HG03432 (cell line): ENCODE data around the gene SP4.
"Not testable (repeated sequence)": the region's sequence is repeated elsewhere in the genome, so short reads cannot be mapped to it uniquely, and the experiment has no call there.

Source experiments
- ATAC-seq: cut with Tn5 transposase; IDR thresholded peaks from one replicate; pipeline ENCODE4 v1.9.1; 2021; ENCODE audit warnings: mild to moderate bottlenecking, moderate library complexity; ENCODE audit not compliant: unreplicated experiment

The SP4 gene

DNA sequence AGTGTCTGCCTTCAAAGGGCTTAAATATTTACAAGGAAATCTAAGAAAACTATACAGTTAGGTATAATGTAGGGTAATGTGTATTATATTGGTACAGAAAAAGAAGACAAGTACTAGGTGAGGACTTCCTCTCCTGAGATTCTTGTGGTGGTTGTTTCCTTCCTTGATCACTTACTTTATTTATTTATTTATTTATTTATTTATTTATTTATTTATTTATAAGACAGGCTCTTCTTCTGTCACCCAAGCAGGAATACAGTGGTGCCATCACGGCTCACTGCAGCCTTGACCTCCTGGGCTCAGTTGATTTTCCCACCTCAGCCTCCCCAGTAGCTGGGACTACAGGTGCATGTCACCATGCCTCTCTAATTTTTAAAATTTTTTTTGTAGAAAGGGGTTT, 96.8 kb downstream of the SP4 start:
- no peak for ATAC-seq

DNA sequence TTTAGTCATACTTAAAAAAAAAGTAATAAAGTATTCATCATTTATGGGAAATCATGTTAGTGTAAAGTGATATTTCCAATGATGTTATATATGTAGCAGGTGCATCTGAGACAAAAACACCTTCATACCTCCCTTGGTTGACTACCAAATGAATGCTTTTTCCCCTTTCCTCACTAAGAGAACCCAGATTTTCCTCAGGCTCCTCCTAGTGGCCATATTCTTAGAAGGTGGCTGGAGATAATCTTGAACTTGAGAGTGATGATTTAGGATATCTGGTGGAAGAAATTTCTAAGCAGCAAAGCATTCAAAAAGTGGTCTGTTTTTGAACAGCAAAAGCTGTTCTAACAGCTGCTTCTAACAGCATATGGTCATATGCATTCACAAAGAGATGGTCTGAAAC, 98.1 kb downstream of the SP4 start:
- no peak for ATAC-seq

DNA sequence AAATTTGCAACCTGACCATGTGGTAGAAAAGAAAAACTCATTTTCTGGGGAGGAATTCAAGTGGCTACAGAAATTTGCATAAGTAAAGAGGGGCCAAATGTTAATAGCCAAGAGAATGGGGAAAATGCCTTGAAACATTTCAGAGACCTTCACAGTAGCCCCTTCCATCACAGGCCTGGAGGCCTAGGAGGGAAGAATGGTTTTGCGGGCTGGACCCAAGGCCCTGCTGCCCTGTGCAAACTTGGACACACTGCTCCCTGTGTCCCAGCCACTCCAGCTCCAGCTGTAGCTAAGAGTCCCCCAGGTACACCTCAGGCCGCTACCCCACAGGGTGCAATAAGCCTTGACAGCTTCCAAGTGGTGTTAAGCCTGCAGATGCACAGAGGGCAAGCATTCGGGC, 98.6 kb downstream of the SP4 start:
- ATAC-seq: no peak

DNA sequence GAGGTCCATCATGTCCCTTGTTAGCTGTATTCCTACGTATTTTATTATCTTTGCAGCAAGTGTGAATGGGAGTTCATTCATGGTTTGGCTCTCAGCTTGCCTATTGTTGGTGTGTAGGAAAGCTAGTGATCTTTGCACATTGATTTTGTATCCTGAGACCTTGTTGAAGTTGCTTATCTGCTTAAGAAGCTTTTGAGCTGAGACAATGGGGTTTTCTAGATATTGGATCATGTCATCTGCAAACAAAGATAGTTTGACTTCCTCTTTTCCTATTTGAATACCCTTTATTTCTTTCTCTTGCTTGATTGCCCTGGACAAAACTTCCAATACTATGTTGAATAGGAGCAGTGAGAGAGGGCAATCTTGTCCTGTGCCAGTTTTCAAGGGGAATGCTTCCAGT, 104.6 kb downstream of the SP4 start:
- not testable (repeated sequence) for ATAC-seq

DNA sequence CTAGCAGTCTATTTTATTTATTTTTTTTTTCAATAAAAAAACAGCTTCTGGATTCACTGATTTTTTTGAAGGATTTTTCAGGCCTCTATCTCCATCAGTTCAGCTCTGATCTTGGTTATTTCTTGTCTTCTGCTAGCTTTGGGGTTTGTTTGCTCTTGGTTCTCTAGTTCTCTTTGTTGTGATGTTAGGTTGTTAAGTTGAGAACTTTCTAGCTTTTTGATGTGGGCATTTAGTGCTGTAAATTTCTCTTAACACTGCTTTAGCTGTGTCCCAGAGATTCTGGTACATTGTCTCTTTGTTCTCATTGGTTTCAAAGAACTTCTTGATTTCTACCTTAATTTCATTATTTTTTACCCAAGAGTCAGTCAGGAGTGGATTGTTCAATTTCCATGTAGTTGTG, 105.8 kb downstream of the SP4 start:
- not testable (repeated sequence) for ATAC-seq

DNA sequence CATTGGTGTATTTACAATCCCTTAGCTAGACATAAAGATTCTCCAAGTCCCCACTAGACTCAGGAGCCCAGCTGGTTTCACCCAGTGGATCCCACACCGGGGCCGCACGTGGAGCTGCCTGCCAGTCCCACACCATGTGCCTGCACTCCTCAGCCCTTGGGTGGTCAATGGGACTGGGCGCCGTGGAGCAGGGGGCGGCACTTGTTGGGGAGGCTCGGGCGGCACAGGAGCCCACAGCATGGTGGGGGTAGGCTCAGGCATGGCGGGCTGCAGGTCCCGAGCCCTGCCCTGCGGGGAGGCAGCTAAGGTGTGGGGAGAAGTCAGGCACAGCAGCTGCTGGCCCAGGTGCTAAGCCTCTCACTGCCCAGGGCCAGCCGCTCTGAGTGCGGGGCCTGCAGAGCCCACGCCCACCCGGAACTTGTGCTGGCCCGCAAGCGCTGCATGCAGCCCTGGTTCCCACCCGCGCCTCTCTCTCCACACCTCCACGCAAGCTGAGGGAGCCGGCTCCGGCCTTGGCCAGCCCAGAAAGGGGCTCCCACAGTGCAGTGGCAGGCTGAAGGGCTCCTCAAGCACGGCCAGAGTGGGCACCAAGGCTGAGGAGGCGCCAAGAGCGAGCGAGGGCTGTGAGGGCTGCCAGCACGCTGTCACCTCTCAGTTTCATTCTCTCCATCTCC, 108.7 kb downstream of the SP4 start:
- not testable (repeated sequence) for ATAC-seq

DNA sequence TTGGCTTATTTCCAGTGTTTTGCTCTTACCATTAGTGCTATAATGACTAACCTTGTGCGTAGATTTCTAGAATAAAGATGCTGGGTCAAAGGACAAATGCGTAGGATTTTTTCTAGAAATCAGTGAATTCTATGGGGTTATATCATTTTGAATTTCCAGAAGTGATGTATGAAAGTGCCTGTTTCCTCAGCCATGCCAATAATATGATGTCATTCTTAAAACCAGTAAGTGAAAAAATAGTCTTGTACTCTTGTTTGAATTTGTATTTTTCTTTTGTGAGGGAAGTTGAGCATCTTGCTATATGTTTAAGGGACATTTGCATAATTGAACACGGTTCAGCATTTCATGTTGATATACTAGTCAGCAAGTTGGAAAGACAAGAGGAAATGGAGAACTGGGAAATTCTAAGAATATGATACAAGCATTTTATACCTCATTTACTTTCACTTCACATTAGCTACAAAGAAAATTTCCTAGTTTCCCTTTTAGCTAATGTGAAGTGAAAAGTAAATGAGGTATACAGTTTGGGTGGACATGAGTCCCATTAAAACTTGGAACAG, 111.1 kb downstream of the SP4 start:
- no peak for ATAC-seq

DNA sequence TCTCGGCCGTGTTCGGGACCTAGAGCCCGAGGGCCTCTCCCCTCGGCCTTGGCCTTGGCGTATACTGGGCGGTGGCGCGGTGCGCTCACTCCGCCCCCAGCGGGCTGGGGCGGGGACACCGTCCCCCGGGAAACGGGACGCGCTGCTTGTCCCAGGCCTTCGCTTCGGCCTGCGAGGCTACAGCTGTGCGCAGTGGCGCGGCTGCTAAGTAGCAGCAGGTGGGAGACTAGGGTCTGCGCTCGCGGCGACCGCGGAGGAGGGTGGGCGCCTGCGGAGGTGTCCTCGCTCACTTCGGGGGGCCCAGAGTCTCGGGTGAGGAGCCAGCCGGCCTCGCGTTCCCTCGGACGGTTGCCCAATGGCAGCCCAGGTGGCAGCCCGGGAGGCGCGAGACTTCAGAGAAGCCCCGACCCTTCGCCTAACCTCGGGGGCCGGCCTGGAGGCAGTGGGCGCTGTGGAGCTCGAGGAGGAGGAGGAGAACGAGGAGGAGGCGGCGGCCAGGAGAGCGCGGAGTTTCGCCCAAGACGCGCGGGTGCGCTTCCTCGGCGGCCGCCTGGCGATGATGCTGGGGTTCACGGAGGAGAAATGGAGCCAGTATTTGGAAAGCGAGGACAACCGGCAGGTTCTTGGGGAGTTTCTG, 115.1 kb downstream of the SP4 start, which contains the start of gene DNAH11:
TSS of gene DNAH11 (plus strand) at position 149 of the 637 bp plus-strand sequence. CDS start at position 356, 207 bp downstream.
- ATAC-seq: peak; percentile 87

DNA sequence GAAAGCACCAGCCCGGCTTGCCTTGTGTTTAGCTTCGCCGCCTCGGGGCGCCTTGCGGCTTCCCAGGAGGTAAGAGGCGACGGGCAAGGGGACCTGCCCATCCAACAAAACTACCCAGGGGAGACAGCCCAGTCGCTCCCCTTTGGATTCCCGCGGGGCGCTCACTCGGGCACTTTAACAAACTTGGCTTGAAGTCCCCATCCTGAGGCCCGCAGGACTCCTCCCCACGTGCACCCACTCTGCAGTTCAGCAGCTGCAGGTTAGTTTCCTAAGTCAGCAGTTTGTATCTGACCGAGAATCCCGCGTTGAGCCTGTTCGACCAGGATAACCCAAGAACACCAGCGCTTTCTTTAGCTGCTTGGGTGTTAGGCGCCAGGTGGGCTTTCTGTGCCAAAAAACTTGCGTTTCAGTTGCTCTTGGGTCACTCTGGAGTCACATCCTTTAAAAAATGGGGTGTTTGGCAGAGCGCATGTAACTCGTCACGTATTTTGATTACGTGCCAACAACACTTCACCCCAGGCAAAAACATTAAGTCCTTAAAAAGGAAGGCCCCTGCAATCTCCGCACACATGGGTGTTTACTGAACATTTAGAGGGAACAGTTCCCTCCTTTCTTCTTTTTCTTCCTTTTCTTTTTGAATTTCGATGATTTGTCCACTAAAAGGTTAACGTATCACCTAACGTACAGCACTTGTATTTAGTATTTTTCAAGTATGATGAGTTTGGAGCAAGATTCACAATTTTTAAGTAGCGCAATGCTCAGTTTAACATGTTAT, 115.8 kb downstream of the SP4 start:
- peak; percentile 31 for ATAC-seq

DNA sequence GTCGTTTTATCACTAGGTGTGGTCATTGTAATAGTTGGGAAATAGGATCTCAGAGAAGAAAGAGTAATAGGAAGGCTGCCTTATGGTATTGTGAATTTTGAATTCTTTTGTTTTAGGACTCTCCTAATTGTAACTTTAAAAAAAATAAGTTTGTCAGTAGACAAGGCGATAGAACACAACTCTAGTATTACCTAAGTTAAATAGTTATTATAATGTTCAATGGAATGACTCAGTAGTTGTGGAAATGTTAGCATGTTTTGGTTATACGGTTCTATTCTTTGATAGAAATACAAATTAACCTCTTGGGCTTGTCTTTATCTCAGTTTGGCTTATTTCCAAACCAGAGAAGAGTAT, 116.4 kb downstream of the SP4 start:
- ATAC-seq: no peak

DNA sequence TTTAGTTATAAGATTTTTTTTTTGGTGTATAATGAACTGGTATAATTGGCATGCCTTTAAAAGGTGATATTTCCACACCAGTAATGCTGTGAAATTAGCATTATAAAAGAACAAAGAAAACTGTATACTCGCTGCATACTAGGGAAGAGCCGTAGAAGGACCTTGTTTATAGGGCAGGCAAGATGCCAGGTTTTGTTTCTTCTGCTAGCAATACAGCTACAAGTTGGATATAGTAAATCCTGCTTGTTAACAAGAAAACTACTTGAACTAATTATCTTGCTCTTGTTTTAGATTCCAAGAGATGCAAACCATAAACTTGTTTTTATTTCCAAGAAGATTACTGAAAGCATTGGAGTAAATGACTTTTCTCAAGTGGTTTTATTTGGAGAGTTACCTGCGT, 116.8 kb downstream of the SP4 start:
- no peak for ATAC-seq

DNA sequence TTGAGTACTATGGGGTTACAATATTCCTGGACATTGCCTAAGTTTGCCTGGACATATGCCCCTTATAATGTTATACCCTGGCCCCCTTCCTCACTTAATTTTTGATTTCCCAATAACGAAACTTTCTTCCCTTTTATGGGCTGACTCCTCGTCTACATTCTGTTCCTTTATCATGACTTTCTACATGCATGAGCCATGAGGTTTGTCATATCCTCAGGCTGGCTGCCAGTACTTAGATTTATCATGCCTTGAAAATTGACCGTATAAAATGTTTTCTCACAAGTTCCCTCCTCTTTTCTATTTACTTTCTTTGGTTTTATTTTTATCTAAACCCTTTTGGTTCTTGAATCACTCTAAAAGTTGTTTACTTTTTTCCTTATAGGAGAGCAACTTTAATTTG, 119.6 kb downstream of the SP4 start:
- no peak for ATAC-seq

DNA sequence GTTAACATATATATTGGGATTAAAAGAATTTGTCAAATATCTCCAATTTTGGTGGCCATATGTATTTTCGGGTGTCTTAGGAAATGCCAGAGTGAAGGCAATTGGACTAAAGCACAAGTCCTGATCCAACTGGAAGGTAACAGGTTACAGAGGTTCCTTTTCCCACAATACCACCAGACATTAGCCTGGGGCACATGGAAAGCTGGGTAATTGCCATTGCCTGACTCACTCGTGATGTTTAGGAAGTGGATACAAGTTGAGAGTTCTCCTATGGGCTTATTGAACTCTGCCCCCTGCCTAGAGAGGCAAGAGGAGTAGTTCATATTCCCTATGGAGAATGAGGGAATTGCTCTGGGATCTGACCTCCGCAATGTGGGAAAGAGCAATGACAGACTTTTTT, 120.6 kb downstream of the SP4 start:
- no peak for ATAC-seq

DNA sequence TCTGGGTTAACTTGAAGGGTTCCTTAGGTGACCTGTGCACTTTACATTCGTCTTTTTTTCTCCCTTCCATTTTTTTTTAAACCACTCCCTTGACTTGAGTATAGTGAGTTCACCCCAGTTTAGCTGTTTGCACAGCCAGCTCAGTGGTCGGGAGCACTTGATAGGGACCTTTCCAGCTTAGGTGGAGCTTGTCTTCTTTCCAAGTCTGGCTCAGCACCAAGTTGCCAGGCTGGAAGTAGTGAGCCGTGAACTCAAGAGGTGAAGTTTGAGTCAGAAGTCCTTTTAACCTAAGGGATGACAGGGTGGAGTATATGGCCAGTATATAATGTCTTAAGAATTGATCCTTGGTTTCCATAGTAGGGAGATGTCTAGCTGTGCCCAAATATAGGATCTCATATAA, 122.2 kb downstream of the SP4 start:
- ATAC-seq: no peak

DNA sequence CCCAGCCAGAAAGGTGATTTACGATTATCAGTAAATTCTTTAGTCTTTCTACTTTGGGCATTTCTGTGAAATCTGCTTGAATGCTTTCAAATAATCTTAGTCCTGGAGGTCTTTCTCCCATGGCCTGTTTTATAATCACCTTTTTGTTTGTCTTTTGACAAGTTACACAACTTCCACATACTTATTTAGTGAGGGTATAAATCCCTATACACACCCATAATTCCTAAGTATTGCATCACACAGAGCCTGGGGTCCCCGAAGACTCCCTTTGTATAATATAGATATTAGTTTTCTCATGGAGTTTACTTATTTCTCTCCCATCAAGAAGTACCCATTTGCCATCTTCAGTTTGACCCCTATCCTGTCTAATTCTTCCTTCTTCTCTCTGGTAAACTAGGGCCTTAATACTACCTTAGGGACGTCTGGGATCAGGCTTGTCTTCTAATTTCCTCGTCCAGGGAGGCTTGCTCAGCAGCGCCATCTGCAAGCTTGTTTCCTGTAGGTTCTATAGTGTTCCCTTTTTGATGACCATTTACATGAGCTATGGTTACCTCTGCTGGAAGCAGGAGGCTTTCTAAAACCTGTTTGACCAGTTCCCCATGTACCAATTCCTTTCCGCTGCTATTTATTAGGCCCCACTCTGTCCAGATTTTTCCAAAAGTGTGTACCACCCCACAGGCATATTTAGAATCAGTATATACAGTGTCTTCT, 123.1 kb downstream of the SP4 start:
- ATAC-seq: no peak

DNA sequence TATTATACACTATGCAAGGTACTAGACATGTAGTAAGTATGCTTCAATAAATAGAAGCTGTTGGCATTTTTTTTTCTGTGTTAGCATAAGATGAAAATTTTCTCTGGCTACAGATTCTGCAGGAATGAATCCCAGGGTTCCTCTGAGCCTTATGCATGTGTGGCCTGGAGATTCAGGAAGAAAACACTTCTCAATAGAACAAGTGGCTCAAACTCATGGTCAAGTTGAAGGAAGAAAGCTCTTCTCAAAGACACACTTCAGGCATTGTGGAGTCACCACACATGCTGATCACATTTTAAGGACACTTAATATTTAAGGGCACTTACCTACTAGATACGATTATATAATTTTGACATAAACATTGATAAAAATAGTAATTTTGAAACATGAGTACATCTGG, 134.5 kb downstream of the SP4 start:
- ATAC-seq: no peak
